NCI-H748 treated with DMSO at 0.1 percent for 48 hours (cell line): ENCODE results near the gene ADAMTS8.

Source experiments
- DNase-seq: peaks from one replicate; lab custom pipeline; 2025; lab: John Stamatoyannopoulos, UW

The ADAMTS8 gene

DNA sequence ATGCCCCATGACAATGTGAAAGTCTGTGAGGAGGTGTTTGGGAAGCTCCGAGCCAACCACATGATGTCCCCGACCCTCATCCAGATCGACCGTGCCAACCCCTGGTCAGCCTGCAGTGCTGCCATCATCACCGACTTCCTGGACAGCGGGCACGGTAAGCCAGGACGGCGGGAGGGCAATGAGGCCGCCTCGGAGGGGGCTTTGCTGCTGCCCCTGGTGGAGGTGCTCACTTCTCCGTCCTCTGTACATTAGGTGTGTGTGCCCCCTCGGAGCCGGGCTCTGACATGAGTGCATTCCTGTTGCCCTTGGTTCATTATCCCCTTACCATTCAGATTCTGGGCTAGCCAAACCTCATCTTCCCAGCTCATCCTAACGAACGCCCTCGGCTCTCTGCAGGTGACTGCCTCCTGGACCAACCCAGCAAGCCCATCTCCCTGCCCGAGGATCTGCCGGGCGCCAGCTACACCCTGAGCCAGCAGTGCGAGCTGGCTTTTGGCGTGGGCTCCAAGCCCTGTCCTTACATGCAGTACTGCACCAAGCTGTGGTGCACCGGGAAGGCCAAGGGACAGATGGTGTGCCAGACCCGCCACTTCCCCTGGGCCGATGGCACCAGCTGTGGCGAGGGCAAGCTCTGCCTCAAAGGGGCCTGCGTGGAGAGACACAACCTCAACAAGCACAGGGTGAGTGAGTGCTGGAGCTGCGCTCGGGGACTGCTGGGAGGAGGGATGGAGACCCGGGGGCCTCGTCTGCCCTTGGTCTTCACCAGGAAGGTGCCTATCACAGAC lies 33.9 kb upstream of the ADAMTS8 start:
- DNase-seq, result no peak

- no peak for DNase-seq
These were observed 31.1 kb upstream of the ADAMTS8 start for GRCh38 chr11:130459521-130459920.

- DNase-seq, result no peak
These were observed 30.0 kb upstream of the ADAMTS8 start for GRCh38 chr11:130458410-130458729.

DNA sequence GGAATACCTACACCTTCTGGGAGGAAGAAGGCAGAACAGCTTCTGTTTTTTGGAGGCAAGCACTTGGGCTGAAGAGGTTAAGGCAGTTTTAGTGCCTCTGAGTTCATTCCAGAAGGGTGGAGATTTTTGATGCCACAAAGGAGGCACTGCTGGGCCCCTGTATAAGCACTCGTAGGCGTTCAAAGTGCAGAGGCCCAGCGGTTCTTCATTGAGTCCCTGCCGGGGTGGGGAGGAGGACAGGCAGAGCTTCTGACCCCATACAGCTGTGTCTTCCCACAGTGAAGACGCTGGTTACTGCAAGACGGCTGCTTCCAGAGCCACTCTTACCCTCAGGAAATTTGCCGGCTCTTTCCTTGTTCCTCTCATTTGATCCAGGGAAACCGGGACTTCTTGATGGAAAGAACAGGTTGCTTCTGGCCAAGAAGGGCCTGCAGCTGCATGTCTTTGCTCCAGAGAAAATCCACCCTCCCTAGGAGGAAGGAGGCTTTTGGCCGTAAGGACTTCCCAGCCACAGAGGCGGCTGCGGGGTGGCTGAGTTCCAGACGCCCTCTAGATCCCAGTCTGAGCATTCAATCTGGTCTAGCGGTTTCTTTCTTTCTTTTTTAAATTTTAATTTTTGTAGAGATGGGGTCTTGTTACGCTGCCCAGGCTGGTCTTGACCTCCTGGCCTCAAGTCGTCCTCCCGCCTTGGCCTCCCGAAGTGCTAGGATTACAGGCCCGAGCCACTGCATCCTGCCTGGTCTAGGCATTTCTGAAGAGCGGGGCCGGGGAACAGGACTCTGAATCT lies 29.4 kb upstream of the ADAMTS8 start:
- DNase-seq, result no peak

DNA sequence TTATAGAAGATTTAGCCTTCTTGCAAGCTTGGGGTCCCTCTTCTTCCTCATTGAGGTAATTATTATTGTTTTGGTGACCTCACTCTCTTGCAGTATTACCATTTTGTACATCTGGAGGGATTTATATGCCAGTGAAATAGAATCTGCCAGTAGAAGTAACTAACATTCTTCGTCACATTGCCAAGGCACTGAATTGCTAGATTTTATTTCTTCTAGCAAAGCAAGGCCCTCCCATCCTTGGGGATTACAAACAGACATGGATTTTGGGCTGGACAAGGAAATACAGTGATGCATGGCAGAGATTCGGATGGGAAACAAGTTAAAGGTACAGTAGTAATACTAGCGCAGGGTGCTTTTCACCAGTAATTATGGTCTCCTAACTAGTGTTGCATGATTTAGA lies 27.9 kb upstream of the ADAMTS8 start:
- DNase-seq, result no peak

DNA sequence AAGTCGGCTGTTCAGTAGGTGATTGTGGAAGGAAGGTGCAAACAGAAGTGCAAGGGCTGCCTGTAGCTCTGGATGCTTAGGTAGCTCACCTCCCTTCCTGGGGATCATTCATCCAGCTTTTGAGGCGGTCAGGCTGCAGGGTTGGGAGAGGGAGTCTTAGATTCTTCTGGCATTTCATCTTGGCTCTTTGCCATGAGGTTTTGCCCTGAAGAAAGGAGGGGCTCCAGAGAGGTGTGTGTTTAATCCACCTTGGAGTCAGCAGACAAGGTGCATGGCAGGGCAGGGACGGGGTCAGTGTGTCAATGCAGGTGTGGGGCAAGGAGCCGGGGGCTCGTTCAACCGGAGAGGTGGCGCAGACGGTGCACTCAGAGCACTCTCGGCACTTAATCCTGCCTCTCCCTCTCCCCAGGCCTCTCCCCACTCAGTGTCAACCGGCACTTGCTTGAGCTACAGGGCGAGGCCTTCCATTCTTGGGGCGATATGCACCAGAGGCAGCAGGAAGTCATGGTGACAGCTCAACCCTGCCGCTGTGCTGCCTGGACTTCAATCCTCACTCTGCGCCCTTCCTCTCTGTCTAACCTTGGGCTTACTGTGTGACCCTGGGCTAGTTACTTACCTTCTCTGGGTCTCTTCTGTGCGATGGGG lies 27.2 kb upstream of the ADAMTS8 start:
- no peak for DNase-seq

DNA sequence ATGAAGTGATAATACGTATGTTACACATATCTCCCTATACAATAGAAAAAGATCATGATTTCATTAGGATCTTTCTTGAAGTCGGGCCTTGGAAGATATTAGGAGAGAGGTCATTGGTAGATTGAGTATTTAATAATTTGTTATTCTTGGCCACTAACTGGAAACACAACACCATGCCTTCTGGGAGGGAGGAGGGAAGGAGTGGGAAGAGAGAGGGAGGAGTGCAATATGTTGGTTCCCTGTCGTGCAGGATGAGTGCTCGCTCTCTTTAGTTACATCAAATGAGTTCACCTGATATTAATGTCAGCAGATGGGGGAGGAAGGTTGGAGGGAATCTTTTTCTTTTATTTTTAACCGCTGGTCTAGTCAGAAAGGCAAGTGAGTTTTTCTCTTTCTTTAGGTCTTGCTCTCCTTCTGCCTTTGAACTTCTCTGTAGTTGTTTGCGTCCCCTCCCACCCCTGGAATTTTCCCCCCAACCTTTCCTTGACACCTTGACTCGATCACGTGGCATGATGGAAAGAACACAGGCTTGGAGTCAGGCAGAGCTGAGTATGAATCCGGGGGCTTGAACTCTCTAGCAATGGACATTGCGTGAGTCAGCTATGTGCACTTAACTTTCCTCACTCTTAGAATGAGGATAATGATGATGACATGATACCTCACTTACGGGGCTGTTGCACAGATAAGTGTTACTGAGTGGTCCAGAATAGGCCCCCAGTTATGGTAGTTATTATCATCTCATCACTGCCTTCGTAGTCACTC lies 26.3 kb upstream of the ADAMTS8 start:
- DNase-seq, result no peak

DNA sequence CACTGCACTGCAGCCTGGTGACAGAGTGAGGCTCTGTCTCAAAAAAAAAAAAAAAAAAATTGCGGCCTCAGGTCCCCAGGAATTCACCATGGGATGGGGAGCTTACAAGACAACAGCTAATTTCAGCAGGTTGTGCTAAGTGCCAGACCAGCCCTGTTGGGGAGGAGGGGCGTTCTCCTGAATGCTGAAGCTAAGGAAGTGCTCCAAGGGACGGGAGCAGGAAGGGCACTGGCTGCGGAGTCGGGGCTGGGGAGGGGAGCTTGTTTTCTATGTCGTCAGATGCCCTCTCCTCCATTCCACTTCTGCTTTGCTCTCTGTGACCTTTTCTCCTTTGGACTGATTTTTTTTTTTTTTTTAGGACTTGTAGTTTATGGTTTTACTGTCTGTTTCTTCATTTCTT lies 24.5 kb upstream of the ADAMTS8 start:
- DNase-seq, result no peak

- DNase-seq, result no peak
These were observed 23.8 kb upstream of the ADAMTS8 start for GRCh38 chr11:130452176-130452575.

- DNase-seq, result no peak
These were observed 23.0 kb upstream of the ADAMTS8 start for GRCh38 chr11:130451231-130452019.

GRCh38 chr11:130449996-130450769 lies 21.8 kb upstream of the ADAMTS8 start:
- DNase-seq, result no peak

- no peak for DNase-seq
These were observed 21.0 kb upstream of the ADAMTS8 start for GRCh38 chr11:130449310-130449990.

GRCh38 chr11:130448416-130449309 lies 20.3 kb upstream of the ADAMTS8 start, which contains the start of gene ADAMTS15:
ADAMTS15 (plus strand) TSS chr11:130448645; CDS start chr11:130448974, 329 bp downstream.
- peak; percentile 67 for DNase-seq

DNA sequence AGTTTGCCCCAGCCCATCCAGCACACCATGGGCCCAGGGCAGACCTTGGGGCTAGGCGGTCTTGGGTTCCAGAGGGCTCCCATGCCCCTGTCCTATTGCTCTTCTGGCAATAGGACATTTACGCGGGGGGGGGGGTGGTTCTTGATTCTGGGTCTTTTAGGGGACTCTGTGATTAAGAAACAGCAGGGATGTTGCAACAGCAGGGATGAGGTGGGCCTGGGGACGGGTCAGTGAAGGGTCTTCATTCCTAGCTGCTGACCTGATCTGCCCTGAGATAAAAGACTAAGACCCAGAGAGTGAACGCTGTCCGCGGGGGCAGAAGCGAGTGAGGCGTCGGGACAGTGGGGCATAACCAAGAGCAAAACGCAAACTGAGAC lies 19.6 kb upstream of the ADAMTS8 start:
- no peak for DNase-seq

GRCh38 chr11:130445788-130446187 lies 17.4 kb upstream of the ADAMTS8 start:
- DNase-seq, result no peak

DNA sequence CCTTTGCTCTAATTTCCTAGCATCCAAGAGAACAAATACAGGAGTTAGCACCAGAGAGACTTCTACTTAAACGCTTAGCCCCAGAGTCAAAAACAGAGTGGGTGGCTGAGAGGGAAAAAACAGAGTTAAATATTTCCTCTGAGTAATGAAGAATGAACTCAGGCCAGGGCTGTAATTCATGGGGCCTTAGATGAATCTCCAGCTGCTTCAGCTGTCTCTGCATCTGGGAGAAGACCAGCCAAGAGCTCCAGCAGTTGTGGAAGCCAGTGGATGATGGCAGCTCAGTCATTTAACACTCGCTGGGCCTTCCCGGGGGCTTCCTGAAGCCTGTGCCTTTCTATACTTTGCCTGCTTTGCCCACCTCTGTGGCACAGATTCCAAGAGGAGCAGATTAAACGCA lies 14.3 kb upstream of the ADAMTS8 start:
- no peak for DNase-seq

DNA sequence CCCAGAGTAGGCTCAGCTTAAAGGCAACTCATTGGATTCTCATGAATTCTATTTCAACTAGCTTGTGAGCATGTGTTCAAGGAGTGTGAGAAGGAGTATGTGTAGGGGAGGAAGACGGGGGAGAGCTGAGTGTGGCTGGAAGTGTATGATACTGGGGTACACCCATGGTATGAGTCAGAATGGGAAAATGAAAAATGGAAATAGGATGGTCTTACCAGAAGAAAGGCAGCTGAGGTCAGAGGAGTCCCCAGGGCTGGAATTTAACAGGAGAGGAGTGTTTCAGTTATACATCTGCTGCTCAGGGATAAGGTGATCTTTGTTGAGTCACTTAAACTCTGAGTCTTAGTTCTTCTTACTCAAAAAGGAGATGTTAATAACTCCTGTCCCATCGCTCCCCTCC lies 13.3 kb upstream of the ADAMTS8 start:
- no peak for DNase-seq

DNA sequence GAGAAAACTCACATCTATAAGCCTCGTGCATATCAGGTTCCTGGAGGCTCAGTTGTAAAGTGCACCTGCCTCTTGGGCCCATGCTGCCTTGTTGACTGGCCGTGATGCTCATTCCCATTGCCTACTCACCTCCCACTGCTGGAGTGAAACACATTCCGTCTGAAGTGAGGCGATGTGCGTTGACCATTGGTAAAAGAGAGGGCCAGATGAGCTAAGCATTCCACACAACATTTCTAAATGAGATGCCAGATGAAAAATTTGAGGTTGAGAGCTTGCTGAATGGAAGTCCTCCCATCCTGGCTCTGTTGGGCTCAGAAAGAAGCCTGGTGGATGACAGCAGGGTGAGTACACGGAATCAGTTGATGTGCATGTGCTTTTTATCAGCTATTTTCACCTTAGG lies 11.5 kb upstream of the ADAMTS8 start:
- DNase-seq, result no peak

DNA sequence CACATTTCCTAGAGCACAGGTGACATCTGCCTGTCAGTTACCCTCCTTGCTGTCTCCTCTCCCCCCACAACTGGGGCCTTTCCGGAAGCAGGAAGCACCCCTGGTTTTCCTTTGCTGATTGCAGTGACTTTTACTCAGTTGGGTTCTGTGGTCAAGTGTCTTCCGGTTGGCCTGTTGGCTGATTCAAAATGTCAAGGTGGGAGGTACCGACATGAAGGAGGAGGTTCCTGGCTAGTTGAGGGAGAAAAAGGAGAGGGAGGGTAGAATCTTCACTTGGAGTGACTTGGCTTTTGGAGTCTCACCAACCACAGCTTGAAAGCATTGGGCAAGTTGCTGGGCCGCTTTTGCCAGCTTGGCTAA lies 10.7 kb upstream of the ADAMTS8 start:
- DNase-seq, result no peak
